SKM-1 treated with dmso at 0.1 percent for 144 hours (cell line): ENCODE results near the gene KRTCAP2.
A peak's percentile ranks its signal among the peaks of the same experiment; 100 is the strongest.
"Not testable (repeated sequence)": the region's sequence is repeated elsewhere in the genome, so short reads cannot be mapped to it uniquely, and the experiment has no call there.

Source experiments
- DNase-seq: peaks from one replicate; lab custom pipeline; 2025; ENCODE audit not compliant: unreplicated experiment; lab: John Stamatoyannopoulos, UW

Gene KRTCAP2

GRCh38 chr1:155170101-155170785, 2.9 kb downstream of the KRTCAP2 start:
- DNase-seq = no peak

- DNase-seq = no peak
These were observed 3.6 kb downstream of the KRTCAP2 start for GRCh38 chr1:155169541-155169940.

GRCh38 chr1:155168456-155169210, 4.5 kb downstream of the KRTCAP2 start:
- DNase-seq = no peak

GRCh38 chr1:155168105-155168445, 5.0 kb downstream of the KRTCAP2 start:
- not testable (repeated sequence) for DNase-seq

- peak; percentile 88 for DNase-seq
These were observed 5.7 kb downstream of the KRTCAP2 start for GRCh38 chr1:155167166-155168104.

GRCh38 chr1:155166471-155167165, 6.5 kb downstream of the KRTCAP2 start:
- DNase-seq = no peak

GRCh38 chr1:155166051-155166470, 7.0 kb downstream of the KRTCAP2 start:
- no peak for DNase-seq

GRCh38 chr1:155164625-155165024, 8.5 kb downstream of the KRTCAP2 start:
- DNase-seq = not testable (repeated sequence)

GRCh38 chr1:155163785-155164184, 9.3 kb downstream of the KRTCAP2 start:
- DNase-seq = not testable (repeated sequence)

- DNase-seq = not testable (repeated sequence)
These were observed 10.5 kb downstream of the KRTCAP2 start for GRCh38 chr1:155162631-155163030.

GRCh38 chr1:155160128-155160527, 13.0 kb downstream of the KRTCAP2 start:
- DNase-seq = no peak

GRCh38 chr1:155158991-155159390, 14.1 kb downstream of the KRTCAP2 start:
- DNase-seq = no peak

GRCh38 chr1:155155996-155156643, 17.0 kb downstream of the KRTCAP2 start:
- not testable (repeated sequence) for DNase-seq

GRCh38 chr1:155145491-155145890, 27.6 kb downstream of the KRTCAP2 start:
- no peak for DNase-seq

- DNase-seq = no peak
These were observed 31.4 kb downstream of the KRTCAP2 start for GRCh38 chr1:155141749-155142148.

GRCh38 chr1:155140630-155140953, 32.5 kb downstream of the KRTCAP2 start:
- no peak for DNase-seq

GRCh38 chr1:155139895-155140629, 33.0 kb downstream of the KRTCAP2 start, which contains the start of gene DPM3:
Gene DPM3 (minus strand): TSS chr1:155140531. CDS start chr1:155140240, 291 bp downstream.
- DNase-seq = peak; percentile 90

GRCh38 chr1:155137154-155137949, 35.8 kb downstream of the KRTCAP2 start:
- no peak for DNase-seq

- DNase-seq = no peak
These were observed 36.4 kb downstream of the KRTCAP2 start for GRCh38 chr1:155136748-155137147.
